Measurements from ENCODE around the gene CAND1. TPM values are rescaled to one million over a fixed set of nuclear protein-coding genes. Genes with fewer than 3 reads are reported as not detected.

Gene CAND1
- total RNA-seq, 1 donor from 2014 or later = 70.4 TPM

- no peak for DNase-seq (ENCODE audit: low read depth)
- Histone ChIP-seq H3K27me3 (ENCODE audit: control insufficient read depth, insufficient read depth, low read length) (no peaks in the 10 kb centered on the region), H3K36me3 (ENCODE audit: control insufficient read depth, insufficient read depth, low read length) (no peaks in the 10 kb centered on the region), H3K4me3 (ENCODE audit: low read depth, low read length) (no peak overlapping the region)
- TF ChIP-seq CTCF (IDR thresholded peaks at IDR 0.05; ENCODE audit: insufficient read depth, low read length, poor library complexity, severe bottlenecking) = no peak
These were observed 5.7 kb upstream of the CAND1 start for GRCh38 chr12:67263471-67263870.

- H3K4me3 ChIP-seq (ENCODE audit: low read depth, low read length) = peak overlapping the region; percentile 65
- H3K36me3 ChIP-seq (ENCODE audit: control insufficient read depth, insufficient read depth, low read length) = no peaks in the 10 kb centered on the region
- no peaks in the 10 kb centered on the region for H3K27me3 ChIP-seq (ENCODE audit: control insufficient read depth, insufficient read depth, low read length)
- DNase-seq (ENCODE audit: low read depth) = peak; percentile 97
- no peak for TF ChIP-seq CTCF (IDR thresholded peaks at IDR 0.05; ENCODE audit: insufficient read depth, low read length, poor library complexity, severe bottlenecking)
These were observed 743 bp upstream of the CAND1 start for GRCh38 chr12:67268335-67268895.

GRCh38 chr12:67269633-67270573, 745 bp downstream of the CAND1 start:
- DNase-seq (ENCODE audit: low read depth) = no peak
- no peaks in the 10 kb centered on the region for H3K27me3 ChIP-seq (ENCODE audit: control insufficient read depth, insufficient read depth, low read length)
- H3K36me3 ChIP-seq (ENCODE audit: control insufficient read depth, insufficient read depth, low read length) = no peaks in the 10 kb centered on the region
- peak; percentile 12 for TF ChIP-seq CTCF (IDR thresholded peaks at IDR 0.05; ENCODE audit: insufficient read depth, low read length, poor library complexity, severe bottlenecking)
- peak overlapping the region; percentile 65 for H3K4me3 ChIP-seq (ENCODE audit: low read depth, low read length)

DNA sequence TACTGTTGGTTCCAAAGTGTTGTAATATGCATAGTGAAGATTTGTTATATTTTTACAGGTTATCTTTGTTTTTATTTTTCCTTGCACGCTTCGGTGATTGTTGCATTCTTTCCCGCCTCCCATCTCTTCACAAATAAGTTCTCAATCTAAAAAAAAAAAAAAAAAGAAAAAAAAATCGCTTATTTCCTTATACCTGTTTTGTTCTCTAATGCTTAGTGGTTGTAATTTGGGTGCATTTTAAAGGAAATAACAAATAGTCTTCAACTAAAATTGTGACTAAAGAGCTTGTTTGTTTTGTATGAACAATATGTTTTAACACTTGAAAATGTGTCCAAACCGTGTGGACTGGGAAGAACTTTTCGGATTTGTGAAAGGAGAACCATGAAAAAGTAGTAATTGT, 1.5 kb downstream of the CAND1 start:
- TF ChIP-seq CTCF (IDR thresholded peaks at IDR 0.05; ENCODE audit: insufficient read depth, low read length, poor library complexity, severe bottlenecking) = no peak
- Histone ChIP-seq H3K4me3 (ENCODE audit: low read depth, low read length) (peak overlapping the region; percentile 65), H3K36me3 (ENCODE audit: control insufficient read depth, insufficient read depth, low read length) (no peaks in the 10 kb centered on the region), H3K27me3 (ENCODE audit: control insufficient read depth, insufficient read depth, low read length) (no peaks in the 10 kb centered on the region)
- DNase-seq (ENCODE audit: low read depth) = no peak

DNA sequence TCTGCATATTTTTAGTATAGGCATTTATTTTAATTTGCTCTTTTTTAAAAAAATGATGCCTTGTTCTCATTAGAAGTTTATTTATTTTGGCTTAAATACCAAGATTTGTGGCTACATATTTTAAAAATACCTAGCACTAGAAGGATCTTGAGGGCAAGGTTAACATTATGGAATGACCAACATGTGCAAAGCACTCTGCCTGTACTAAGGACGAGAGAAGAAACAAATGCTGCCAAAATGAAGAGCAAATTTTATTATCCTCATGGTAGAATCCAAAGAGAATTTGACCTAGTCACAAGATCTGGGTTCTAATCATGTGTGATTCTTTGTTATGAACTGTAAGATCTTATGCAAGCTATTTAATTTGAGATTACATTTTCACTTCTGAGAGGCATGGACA, 2.8 kb downstream of the CAND1 start:
- H3K4me3 ChIP-seq (ENCODE audit: low read depth, low read length) = no peak overlapping the region
- TF ChIP-seq CTCF (IDR thresholded peaks at IDR 0.05; ENCODE audit: insufficient read depth, low read length, poor library complexity, severe bottlenecking) = no peak

More for the DNA sequence above, 2.8 kb downstream of the CAND1 start:
- H3K36me3 ChIP-seq (ENCODE audit: control insufficient read depth, insufficient read depth, low read length) = no peaks in the 10 kb centered on the region
- no peak for DNase-seq (ENCODE audit: low read depth)
- H3K27me3 ChIP-seq (ENCODE audit: control insufficient read depth, insufficient read depth, low read length) = no peaks in the 10 kb centered on the region

All from kidney epithelial cell (primary cell).